Neural progenitor cell (in vitro differentiated cells): ENCODE measurements around the gene PAK4.
"Not testable (repeated sequence)": the region's sequence is repeated elsewhere in the genome, so short reads cannot be mapped to it uniquely, and the experiment has no call there.

ENCODE experiments used
- CTCF ChIP-seq: fragments of 200-600 bp; sonication (generic); IDR thresholded peaks from 2 replicates; pipeline ENCODE4 v1.5.1; 2017; ENCODE audit warnings: antibody characterized with exemption, mild to moderate bottlenecking
- EZH2phosphoT487 ChIP-seq: fragments of 200-600 bp; sonication (generic); IDR thresholded peaks from 2 replicates; pipeline ENCODE4 v1.6.1; 2017; ENCODE audit warnings: antibody characterized with exemption

- TF ChIP-seq CTCF, EZH2phosphoT487: not testable (repeated sequence)
These were observed 18.2 kb downstream of the PAK4 start for GRCh38 chr19:39143757-39144289.
